ENCODE measurements around the gene TRIM44.
"Not testable (repeated sequence)": the region's sequence is repeated elsewhere in the genome, so short reads cannot be mapped to it uniquely, and the experiment has no call there.

TRIM44 gene

GRCh38 chr11:35647421-35648093 lies 15.0 kb upstream of the TRIM44 start:
- DNase-seq (ENCODE audit: low read depth in 2 of 2), result no peak
- TF ChIP-seq CTCF (IDR thresholded peaks at IDR 0.05; ENCODE audit: low read depth, low read length), result no peak
- no peak overlapping the region for H3K4me3 ChIP-seq (replicated peaks in 1 of 2; ENCODE audit: low read depth in 2 of 2, low read length in 2 of 2)

DNA sequence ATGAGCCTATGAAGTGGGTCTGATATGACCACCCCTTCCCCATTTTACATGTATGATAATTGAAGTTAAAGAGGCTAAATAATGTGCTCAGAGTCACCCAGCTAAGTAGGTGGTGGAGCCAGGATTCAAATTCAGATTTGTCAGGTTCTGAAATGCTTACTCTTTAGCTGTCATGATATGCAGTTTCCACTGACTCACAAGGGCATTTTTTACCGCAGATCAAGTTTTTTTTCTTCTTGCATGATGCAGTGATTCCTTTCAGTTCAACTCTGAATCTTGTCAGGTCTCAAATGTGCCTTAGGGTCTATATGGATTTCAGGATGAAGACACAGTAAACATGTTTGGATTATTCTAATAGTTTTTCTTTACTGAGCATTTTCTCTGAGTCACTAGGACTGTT lies 12.6 kb upstream of the TRIM44 start:
- H3K4me3 ChIP-seq (replicated peaks in 1 of 2; ENCODE audit: low read depth in 2 of 2, low read length in 2 of 2), result no peak overlapping the region
- DNase-seq (ENCODE audit: low read depth in 2 of 2), result peak; percentile 39 to 69
- no peak for TF ChIP-seq CTCF (IDR thresholded peaks at IDR 0.05; ENCODE audit: low read depth, low read length)

DNA sequence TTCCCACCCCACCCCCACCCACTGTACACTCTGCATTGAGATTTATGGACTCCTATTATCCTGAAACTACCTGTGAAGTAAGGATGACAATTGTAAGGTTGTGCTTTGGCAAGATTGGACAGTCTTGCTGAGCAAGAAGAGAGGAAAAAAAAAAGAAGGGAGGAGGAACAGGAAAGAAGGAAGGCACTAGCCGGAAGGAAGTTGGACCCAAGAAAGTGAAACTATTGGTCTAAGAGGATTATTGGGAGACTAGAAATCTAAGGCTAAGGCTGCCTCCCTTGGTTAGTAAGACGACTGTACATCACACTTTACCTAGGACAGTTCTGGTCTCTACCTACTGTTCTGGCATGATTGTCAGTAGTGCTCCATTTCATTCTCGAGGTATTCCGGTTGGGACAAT lies 12.1 kb upstream of the TRIM44 start:
- no peak for TF ChIP-seq CTCF (IDR thresholded peaks at IDR 0.05; ENCODE audit: low read depth, low read length)
- DNase-seq (ENCODE audit: low read depth in 2 of 2), result no peak
- no peak overlapping the region for H3K4me3 ChIP-seq (replicated peaks in 1 of 2; ENCODE audit: low read depth in 2 of 2, low read length in 2 of 2)

GRCh38 chr11:35651263-35651662 lies 11.3 kb upstream of the TRIM44 start:
- no peak for DNase-seq (ENCODE audit: low read depth in 2 of 2)
- H3K4me3 ChIP-seq (replicated peaks in 1 of 2; ENCODE audit: low read depth in 2 of 2, low read length in 2 of 2), result no peak overlapping the region
- TF ChIP-seq CTCF (IDR thresholded peaks at IDR 0.05; ENCODE audit: low read depth, low read length), result no peak

DNA sequence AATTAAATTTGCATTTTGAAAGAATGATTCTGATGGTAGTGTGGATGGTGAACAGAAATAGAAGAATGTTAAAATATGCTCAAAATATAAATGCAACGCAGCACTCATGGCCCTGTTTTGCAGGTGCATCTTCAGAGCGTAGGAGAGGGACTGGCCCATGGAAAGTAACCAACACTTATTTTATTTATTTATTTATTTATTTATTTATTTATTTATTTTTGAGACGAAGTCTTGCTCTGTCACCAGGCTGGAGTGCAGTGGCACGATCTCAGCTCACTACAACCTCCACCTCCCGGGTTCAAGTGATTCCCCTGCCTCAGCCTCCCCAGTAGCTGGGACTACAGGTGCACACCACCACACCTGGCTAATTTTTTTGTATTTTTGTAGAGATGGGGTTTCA lies 9.8 kb upstream of the TRIM44 start:
- not testable (repeated sequence) for H3K4me3 ChIP-seq (replicated peaks in 1 of 2; ENCODE audit: low read depth in 2 of 2, low read length in 2 of 2)

GRCh38 chr11:35654711-35655110 lies 7.9 kb upstream of the TRIM44 start:
- DNase-seq (ENCODE audit: low read depth in 2 of 2), result no peak
- TF ChIP-seq CTCF (IDR thresholded peaks at IDR 0.05; ENCODE audit: low read depth, low read length), result no peak
- no peak overlapping the region for H3K4me3 ChIP-seq (replicated peaks in 1 of 2; ENCODE audit: low read depth in 2 of 2, low read length in 2 of 2)

More for the DNA sequence above, 9.8 kb upstream of the TRIM44 start:
- DNase-seq (ENCODE audit: low read depth in 2 of 2), result not testable (repeated sequence)

- TF ChIP-seq CTCF (IDR thresholded peaks at IDR 0.05; ENCODE audit: low read depth, low read length), result no peak
- H3K4me3 ChIP-seq (replicated peaks in 1 of 2; ENCODE audit: low read depth in 2 of 2, low read length in 2 of 2), result no peak overlapping the region
- DNase-seq (ENCODE audit: low read depth in 2 of 2), result no peak
Measured at GRCh38 chr11:35655254-35655653, 7.3 kb upstream of the TRIM44 start.
